Activated CD8-positive, alpha-beta memory T cell treated with anti-CD3 and anti-CD28 coated beads for 48 hours (primary cell): Measurements from ENCODE around the gene CACNA1A.
"Not testable (repeated sequence)": the region's sequence is repeated elsewhere in the genome, so short reads cannot be mapped to it uniquely, and the experiment has no call there.

Experiments used
- DNase-seq, 3 experiments: peaks; one replicate each; pipeline ENCODE4 v3.0.0-alpha.2; 2020; ENCODE audit warnings: low read depth in 2 of 3, low spot score in 2 of 3

Gene CACNA1A

GRCh38 chr19:13427273-13428051, 78.8 kb downstream of the CACNA1A start:
- no peak for DNase-seq

DNA sequence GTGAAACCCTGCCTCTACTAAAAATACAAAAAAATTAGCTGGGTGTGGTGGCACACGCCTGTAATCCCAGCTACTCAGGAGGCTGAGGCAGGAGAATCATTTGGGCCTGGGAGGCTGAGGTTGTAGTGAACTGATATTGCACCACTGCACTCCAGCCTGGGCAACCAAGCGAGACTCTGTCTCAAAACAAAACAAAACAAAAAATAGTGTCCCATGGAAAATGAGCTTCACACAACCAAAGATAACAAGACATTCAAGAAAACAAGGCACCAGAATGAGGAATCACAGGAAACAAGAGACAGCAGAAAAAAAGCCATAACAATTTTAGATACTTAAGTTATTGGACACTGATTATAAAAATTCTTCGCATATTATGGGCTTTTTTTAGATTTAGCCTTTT, 80.4 kb downstream of the CACNA1A start:
- not testable (repeated sequence) for DNase-seq

- no peak for DNase-seq
These were observed 81.1 kb downstream of the CACNA1A start for GRCh38 chr19:13425151-13425550.

- DNase-seq: no peak
These were observed 85.5 kb downstream of the CACNA1A start for GRCh38 chr19:13420780-13421179.

GRCh38 chr19:13417054-13417453, 89.2 kb downstream of the CACNA1A start:
- no peak for DNase-seq

DNA sequence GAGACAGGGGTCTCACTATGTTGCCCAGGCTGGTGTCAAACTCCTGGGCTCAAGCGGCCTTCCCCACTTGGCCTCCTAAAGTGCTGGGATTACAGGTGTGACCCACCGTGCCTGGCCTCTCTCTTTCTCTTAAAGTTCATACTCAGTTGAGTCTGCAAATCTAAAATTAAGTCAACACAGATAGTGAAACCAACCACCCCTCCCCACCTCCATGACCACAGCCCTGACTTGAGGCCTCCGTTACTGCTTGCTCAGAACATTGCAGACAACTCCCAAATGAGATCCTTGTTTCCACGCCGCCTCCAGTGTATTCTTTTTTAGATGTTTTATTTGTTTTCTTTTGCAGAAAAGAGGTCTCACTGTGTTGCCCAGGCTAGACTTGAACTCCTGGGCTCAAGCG, 94.4 kb downstream of the CACNA1A start:
- no peak for DNase-seq

DNA sequence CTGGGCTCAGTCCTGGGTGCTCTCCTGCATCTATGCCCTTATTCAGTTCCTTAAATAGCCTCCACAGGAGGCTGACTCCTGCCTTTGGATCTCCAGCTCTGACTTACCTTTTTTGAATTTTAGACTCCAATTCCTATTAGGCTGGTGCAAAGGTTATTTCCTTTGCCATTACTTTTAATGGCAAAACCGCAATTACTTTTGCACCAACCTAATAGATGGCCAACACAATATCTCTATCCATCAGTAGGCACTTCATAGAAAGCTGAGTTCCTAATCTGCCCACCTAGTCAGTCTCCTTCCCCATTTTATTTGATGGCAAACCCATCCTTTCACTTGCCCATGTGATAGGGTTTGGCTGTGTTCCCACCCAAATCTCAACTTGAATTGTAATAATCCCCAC, 95.3 kb downstream of the CACNA1A start:
- no peak for DNase-seq

DNA sequence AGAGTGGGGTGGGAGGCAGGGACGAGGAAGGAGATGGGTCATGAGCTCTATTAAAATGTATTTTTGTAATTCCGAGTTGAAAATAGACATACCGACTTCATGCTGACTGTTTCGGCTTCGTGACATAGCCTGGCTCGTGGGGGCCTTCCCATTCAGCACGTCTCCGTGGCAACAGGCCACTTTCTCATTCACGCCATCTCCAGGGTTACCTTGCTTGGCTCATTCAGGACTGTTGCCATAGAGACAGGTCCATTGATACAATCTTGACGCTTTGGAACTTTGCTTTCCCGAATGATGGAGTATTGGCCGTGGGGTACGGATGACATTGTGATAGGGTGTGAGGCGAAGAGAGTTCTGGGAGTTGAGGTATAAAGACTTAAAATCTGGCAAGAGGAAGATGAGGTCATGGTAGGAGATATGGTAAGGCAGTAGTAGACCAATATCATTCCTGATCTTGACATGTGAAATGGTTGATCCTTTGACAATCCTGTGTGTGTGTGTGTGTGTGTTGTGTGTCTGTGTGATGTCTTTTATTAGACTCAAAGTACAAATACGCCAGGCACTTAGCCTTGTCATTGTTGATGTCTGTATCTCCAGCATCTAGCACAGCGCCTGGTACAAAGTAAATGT, 97.3 kb downstream of the CACNA1A start:
- DNase-seq: no peak

GRCh38 chr19:13404236-13404635, 102.0 kb downstream of the CACNA1A start:
- DNase-seq: no peak

DNA sequence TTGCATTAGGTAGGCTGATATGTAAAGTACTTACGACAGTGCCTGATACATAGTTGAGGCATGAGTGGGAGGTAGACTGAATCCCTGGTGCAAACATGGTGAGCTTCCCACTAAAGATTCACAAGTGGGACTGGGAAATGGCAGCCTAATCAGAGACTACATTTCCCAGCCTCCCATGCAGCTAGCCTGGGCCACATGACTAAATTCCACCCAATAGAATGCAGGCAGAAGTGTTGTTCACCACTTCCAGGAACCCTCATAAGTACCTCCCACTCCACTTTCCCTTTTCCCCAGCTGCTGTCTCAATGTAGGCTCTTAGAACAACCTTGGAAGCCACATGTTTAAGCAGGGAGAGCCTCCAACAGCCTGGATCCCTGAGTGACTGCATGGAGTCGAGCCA, 104.9 kb downstream of the CACNA1A start:
- DNase-seq: no peak

DNA sequence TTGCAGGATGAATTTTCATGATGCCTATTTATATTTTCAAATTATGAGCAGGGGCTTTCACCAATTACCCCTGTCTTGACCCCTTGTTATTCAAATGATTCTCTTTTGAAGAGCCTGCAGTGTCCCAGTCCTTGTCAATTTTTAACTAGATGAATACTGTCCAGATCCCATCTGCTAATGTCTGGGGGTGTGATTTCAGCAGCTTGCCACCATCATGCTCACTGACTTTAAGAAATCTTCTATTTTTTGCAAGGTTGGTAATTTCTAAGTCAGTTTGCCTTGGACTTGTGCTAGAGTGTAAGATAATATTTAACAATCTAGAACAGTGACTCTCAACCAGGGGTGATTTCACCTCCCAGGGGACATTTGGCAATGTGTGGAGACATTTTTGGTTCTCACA, 106.0 kb downstream of the CACNA1A start:
- DNase-seq: no peak

GRCh38 chr19:13399746-13400145, 106.5 kb downstream of the CACNA1A start:
- no peak for DNase-seq

DNA sequence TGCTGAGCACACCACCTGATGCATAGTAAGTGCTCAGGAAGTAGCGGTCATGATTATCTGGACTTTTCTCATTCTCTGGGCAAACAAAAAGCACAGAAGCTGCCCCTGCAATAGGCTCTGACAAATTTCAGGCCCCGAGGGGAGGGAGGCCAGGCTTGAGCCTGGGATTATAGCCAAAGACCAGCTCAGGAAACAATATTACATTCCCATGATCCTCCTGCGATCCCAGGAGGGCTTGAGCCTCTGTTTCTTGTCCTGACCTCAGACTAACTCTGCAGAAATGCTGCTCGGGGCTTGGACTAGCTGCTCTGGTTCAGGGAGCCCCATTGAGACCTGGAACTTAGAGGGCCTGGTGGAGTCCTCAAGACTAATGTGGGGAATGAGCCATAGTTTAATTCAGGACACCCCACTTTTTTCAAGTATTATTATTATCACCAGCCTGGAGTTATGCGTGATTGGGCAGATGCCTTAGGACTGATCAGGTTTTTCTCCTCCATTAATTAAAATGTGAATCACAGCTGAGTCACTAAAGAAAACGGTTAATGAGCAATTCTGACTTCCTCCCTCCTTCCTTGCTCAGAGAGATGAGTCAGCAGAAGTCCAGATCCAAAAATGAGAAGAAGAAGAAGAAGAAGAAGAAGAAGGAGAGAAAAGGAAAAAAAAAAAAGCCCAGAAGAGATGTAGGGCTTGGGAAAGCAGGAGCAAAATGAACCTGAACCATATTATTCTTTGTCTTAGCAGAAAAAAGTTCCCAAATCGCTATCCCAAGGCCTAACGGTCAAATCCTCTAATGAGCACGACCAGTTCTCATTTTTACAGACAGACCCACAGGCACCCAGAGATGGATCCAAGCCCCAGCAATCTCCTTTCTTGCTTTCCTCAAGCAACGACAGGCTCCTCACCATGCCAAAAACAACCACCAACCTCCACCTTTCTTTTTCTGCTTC, 107.2 kb downstream of the CACNA1A start:
- no peak for DNase-seq

GRCh38 chr19:13398182-13398581, 108.1 kb downstream of the CACNA1A start:
- no peak for DNase-seq

DNA sequence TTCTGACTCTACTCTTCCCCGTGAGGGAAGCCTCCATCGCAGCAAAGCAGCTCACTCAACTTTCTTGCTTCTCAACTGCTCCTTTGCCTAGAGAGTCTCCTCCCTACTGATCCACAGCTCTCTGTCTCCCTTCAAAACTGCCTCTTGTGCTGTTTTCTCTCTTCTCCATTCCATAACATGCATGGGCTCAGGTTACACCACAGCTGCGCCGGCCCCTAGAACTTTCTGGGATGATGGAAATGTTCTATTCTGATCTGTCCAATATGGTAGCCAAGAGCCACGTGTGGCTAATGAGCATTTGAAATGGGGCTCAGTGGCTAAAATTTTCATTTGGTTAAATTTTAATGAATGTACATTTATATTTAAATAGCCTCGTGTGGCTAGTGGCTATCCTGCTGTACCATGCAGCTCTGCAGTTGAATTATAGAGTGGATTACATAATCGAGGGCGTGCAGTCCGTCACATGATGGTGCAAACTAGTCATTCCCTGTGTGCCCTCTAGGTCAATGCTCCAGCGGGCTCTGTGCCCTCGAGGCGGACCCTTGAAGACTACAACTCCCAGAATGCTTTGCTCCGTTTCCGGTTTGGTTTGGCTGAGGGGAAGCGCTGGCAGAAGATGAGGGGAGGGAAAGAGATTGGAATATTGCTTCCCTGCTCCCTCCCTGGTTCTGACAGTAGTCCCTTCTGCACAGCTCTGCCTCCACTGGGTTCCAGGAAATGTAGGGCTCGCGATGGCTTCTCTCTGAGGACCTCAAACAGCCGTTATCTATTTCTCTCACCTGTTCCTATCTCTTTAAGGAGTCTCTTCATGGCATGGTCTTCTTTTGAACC, 109.8 kb downstream of the CACNA1A start:
- no peak for DNase-seq

- DNase-seq: no peak
These were observed 123.7 kb downstream of the CACNA1A start for GRCh38 chr19:13382633-13382938.

GRCh38 chr19:13381827-13382632, 124.2 kb downstream of the CACNA1A start:
- no peak for DNase-seq

DNA sequence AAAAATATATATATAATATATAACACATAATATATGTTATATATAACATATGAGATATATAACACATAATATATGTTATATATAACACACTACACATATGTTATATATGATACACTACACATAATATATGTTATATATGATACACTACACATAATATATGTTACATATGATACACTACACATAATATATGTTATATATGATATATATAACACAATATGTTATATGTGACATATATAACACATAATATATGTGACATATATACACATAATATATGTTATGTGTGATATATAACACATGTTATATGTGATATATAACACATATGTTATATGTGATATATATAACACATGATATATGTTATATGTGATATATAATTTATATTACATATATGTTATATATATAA, 129.7 kb downstream of the CACNA1A start:
- no peak for DNase-seq

DNA sequence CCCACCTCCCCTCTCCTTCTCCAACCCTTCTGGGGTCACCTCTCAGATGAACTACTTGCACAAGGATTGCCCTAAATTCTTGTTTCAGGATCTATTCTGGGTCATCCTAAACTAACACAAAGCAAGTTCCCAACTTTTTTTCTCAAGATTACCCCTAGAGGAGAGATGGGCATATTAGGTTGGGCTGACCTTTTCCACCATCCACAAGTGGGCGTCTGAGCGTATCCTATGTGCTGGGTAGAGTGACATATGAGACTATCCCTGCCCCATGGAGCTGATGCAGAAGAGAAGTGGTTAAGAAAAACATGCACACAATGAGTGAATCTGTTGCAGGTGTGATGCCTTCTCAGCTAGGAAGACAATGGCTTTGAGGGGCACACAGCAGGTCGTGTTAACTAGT, 132.7 kb downstream of the CACNA1A start:
- DNase-seq: no peak

- DNase-seq: no peak
These were observed 135.3 kb downstream of the CACNA1A start for GRCh38 chr19:13370948-13371347.
